Subcutaneous adipose tissue (tissue), 4 donors: ENCODE measurements around the gene DUT. TPM values are rescaled to one million over a fixed set of nuclear protein-coding genes. Genes with fewer than 3 reads are reported as not detected.

Experiments used
- total RNA-seq, 4 donors: library from RNA; depleted of rRNA; stranded (reverse); fragments of >200 nt; gene quantifications; one replicate each; pipeline ENCODE4 v1.1.0, GENCODE V29; 2016
- TF ChIP-seq, protein P1 (sequence below): fragments of 450-650 bp; IDR thresholded peaks from one replicate; pipeline ENCODE4 v1.5.1; 2016; ENCODE audit warnings: low read depth, mild to moderate bottlenecking, control low read depth, antibody characterized with exemption, moderate library complexity

Gene DUT
- total RNA-seq, 4 donors from 2014 or later: 87.6 to 144 (median 93.1) TPM

DNA sequence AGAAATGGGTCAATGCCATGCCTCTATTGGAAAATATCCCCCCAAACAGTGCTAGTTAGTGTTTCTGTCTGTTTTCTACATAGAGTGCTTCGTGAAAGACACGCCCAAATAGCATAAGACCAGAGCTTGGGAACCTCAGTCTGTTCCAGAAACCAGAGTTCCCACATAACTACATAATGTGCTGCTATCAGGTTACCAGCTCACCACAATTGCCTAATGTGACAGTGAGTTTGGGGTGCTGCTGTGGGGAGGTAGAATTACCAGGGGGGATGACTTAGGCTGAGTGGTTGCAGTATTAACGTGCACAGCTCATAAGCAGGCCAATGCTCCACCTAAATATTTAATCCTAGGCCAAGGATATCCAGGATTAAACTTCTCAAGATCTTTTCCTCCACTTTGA, 39.2 kb downstream of the DUT start:
- TF ChIP-seq, protein P1, sequence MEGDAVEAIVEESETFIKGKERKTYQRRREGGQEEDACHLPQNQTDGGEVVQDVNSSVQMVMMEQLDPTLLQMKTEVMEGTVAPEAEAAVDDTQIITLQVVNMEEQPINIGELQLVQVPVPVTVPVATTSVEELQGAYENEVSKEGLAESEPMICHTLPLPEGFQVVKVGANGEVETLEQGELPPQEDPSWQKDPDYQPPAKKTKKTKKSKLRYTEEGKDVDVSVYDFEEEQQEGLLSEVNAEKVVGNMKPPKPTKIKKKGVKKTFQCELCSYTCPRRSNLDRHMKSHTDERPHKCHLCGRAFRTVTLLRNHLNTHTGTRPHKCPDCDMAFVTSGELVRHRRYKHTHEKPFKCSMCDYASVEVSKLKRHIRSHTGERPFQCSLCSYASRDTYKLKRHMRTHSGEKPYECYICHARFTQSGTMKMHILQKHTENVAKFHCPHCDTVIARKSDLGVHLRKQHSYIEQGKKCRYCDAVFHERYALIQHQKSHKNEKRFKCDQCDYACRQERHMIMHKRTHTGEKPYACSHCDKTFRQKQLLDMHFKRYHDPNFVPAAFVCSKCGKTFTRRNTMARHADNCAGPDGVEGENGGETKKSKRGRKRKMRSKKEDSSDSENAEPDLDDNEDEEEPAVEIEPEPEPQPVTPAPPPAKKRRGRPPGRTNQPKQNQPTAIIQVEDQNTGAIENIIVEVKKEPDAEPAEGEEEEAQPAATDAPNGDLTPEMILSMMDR: no peak

GRCh38 chr15:48371550-48371949, 40.3 kb downstream of the DUT start:
- TF ChIP-seq, protein P1: no peak

- TF ChIP-seq, protein P1: no peak
Observed at GRCh38 chr15:48371961-48372360, 40.7 kb downstream of the DUT start.

DNA sequence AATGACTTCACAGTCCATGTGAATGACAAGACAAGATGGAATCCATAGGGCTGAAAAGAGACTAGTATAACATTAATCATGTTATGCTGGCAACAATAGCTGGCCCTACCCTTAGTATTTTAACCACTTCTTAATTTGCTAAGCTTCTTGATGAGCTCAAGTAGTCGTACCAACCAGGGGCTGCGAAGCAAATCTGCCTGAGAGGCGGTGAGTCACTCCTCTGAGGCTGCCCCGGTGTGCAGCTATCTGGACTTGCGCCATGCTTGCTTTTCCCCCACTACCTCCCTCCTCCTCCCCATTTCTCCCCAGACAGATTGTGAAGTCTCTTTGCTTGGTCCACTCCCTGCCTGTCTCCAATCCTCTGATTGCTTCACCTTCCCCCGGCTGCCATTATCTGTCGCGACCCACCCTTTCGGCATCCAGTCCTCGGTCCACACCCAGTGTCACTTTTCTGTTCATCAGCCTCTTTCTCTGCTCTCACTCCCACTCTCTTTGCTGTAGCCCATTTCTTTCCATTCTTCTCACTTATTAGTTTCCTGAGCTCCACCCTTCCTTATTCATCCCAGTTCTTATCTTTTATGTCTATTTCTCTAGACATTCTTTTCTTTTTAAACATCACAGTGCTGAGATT, 42.7 kb downstream of the DUT start:
- TF ChIP-seq, protein P1: no peak

DNA sequence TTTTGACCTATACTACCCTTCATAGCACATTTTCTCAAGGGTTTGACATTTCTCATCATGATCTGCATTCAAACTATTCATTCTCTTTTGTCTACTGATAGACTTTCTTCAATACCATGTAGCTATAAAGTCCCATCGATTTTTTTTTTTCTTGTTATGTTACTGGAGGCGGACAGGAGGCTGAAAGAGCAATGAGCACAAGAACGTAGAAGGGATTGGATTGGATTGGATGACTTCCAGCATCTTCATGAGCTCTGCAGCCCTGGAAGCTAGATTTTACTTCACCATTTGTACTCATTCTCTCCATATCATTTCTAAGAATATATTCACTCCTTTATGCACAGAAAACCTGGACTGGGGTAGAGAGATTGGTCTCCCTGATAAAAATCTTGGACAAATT, 43.2 kb downstream of the DUT start:
- TF ChIP-seq, protein P1: no peak

DNA sequence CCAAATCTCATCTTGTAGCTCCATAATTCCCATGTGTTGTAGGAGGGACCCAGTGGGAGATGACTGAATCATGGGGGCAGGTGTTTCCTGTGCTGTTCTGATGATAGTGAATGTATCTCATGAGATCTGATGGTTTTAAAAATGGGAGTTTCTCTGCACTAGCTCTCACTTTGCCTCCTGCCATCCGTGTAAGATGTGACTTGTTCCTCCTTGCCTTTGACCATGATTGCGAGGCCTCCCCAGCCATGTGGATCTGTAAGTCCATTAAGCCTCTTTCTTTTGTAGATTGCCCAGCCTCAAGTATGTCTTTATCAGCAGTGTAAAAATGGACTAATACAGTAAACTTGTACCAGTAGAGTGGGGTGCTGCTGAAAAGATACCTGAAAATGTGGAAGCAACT, 44.5 kb downstream of the DUT start:
- TF ChIP-seq, protein P1: no peak

GRCh38 chr15:48380198-48380597, 49.0 kb downstream of the DUT start:
- TF ChIP-seq, protein P1: no peak
